Nephron progenitor cell (in vitro differentiated cells): ENCODE data around the gene EDN2.

ENCODE experiments used
- DNase-seq: peaks from one replicate; pipeline ENCODE4 v3.0.0; 2021
- H3K27ac Mint-ChIP-seq: 2 replicates; pipeline ENCODE4 v1.8.0; 2021; ENCODE audit warnings: mild to moderate bottlenecking, moderate library complexity, mixed read lengths
- H3K27me3 Mint-ChIP-seq: 2 replicates; pipeline ENCODE4 v1.8.0; 2021; ENCODE audit warnings: mild to moderate bottlenecking, low read depth, mixed read lengths; ENCODE audit not compliant: poor library complexity
- H3K36me3 Mint-ChIP-seq: 2 replicates; pipeline ENCODE4 v1.8.0; 2021; ENCODE audit warnings: low read depth, mixed read lengths
- H3K4me1 Mint-ChIP-seq: 2 replicates; pipeline ENCODE4 v1.8.0; 2021; ENCODE audit warnings: mixed read lengths
- H3K4me3 Mint-ChIP-seq: 2 replicates; pipeline ENCODE4 v1.8.0; 2021; ENCODE audit warnings: mild to moderate bottlenecking, moderate library complexity, mixed read lengths
- H3K9me3 Mint-ChIP-seq: 2 replicates; pipeline ENCODE4 v1.8.0; 2021; ENCODE audit warnings: mild to moderate bottlenecking, moderate library complexity, mixed read lengths
- TF ChIP-seq, protein P1 (sequence below): fragments of 200-600 bp; sonication (generic); IDR thresholded peaks from 2 replicates; pipeline ENCODE4 v1.5.0; 2021; ENCODE audit warnings: antibody characterized with exemption

EDN2 gene

DNA sequence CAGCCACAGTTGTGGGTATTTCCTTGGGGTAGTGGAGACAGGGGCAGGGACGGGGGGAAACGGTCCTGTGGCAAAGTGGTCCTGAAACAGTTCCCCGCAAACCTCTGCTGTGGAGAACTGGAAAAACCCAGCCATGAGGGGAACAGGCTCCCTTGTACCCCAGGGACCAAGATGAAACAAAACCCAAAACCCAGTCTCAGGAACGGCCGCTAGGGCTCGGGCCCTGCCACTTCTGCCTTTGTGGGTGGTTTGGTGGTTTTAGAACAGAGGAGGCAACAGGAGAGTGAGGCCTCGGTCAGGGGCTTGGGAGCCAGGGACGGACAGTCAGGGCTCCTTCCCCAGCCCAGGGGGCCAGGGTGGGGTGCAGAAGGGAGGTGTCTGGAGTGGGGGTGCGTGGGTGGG, 24.8 kb upstream of the EDN2 start:
- no peak for DNase-seq
- Mint-ChIP-seq H3K36me3 (no peaks in the 10 kb centered on the region), H3K4me3 (no peak overlapping the region), H3K27ac (no peak overlapping the region), H3K27me3 (peaks cover 13% of the 10 kb centered on the region), H3K4me1 (peaks cover 23% of the 10 kb centered on the region), H3K9me3 (no peaks in the 10 kb centered on the region)
- TF ChIP-seq, protein P1, sequence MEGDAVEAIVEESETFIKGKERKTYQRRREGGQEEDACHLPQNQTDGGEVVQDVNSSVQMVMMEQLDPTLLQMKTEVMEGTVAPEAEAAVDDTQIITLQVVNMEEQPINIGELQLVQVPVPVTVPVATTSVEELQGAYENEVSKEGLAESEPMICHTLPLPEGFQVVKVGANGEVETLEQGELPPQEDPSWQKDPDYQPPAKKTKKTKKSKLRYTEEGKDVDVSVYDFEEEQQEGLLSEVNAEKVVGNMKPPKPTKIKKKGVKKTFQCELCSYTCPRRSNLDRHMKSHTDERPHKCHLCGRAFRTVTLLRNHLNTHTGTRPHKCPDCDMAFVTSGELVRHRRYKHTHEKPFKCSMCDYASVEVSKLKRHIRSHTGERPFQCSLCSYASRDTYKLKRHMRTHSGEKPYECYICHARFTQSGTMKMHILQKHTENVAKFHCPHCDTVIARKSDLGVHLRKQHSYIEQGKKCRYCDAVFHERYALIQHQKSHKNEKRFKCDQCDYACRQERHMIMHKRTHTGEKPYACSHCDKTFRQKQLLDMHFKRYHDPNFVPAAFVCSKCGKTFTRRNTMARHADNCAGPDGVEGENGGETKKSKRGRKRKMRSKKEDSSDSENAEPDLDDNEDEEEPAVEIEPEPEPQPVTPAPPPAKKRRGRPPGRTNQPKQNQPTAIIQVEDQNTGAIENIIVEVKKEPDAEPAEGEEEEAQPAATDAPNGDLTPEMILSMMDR: no peak

DNA sequence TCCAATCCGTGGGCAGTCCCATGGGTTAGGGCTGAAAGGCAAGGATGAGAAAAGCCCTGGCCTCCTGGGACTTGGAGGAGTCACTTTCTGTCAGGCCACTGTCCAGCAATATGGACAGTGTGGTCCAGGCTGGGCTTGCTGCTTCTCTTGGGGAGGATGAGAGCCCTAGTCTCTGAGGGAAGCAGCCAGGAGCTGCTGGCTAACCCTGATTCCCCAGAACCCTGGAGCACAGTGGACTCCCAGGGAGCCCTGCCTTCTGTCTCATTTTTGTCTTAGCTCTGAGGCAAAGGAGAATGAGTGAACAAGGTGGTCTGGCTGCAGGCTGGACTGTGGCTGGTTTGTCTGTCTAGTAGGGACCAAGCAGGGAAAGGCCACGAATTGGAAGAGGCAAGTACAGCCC, 23.8 kb upstream of the EDN2 start:
- H3K36me3 Mint-ChIP-seq: no peaks in the 10 kb centered on the region
- TF ChIP-seq, protein P1: no peak
- H3K4me3 Mint-ChIP-seq: no peak overlapping the region
- H3K4me1 Mint-ChIP-seq: peaks cover 33% of the 10 kb centered on the region
- H3K27me3 Mint-ChIP-seq: peaks cover 21% of the 10 kb centered on the region
- DNase-seq: no peak
- no peak overlapping the region for H3K27ac Mint-ChIP-seq
- H3K9me3 Mint-ChIP-seq: no peaks in the 10 kb centered on the region

DNA sequence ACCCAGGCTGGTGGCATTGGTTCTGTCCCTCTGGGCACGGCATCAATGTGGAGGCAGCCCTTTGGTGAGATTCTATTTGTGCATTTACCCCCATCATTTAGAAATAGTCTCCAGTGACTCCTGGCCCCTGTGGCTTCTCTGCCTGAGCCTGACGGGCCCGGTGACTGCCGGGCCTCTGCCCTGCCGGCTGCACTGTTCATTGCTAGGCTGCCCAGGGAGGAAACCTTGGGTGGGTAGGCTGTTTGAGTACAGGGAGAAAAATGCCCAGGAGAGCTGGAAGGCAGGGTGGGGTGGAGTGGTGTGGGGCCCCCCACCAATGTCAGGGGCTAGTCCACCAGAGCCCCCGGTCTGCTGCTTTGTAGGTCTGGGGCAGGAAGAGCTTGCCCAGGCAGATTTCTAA, 23.4 kb upstream of the EDN2 start:
- DNase-seq: no peak
- H3K4me3 Mint-ChIP-seq: no peak overlapping the region
- H3K9me3 Mint-ChIP-seq: no peaks in the 10 kb centered on the region
- H3K36me3 Mint-ChIP-seq: no peaks in the 10 kb centered on the region
- H3K27me3 Mint-ChIP-seq: peaks cover 21% of the 10 kb centered on the region
- peaks cover 38% of the 10 kb centered on the region for H3K4me1 Mint-ChIP-seq
- H3K27ac Mint-ChIP-seq: no peak overlapping the region
- TF ChIP-seq, protein P1: no peak

DNA sequence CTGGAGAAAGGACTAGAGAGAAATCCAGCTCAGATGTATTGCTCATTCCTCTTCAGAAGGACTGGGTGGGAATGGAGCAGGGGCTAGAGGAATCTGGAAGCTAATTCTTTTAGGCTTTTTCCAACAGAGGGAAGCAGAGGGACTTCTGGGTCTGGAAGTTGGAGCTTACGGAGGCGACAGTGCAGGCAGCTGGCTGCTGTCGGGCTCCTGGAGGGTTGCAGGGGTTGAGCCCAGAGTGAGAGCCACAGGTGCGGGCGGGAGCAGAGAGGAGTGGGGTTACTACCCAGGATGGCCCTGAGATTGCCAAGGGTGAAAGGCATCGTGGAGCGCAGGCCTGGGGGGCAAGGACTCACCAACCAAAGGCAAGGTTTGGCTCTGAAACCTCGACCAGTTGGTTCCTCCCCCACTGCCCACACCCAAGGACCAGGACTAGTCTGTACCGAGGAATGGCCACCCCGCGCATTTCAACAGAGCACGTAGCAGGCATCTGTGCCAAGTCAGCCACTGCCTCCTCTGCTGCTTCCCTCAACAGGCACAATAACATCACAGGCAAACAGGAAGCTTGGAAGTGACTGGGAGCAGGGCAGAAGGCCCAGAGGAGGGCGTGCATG, 22.7 kb upstream of the EDN2 start:
- TF ChIP-seq, protein P1: no peak
- Mint-ChIP-seq H3K27me3 (peaks cover 21% of the 10 kb centered on the region), H3K9me3 (no peaks in the 10 kb centered on the region), H3K36me3 (no peaks in the 10 kb centered on the region), H3K27ac (no peak overlapping the region), H3K4me1 (peaks cover 44% of the 10 kb centered on the region), H3K4me3 (no peak overlapping the region)
- no peak for DNase-seq

DNA sequence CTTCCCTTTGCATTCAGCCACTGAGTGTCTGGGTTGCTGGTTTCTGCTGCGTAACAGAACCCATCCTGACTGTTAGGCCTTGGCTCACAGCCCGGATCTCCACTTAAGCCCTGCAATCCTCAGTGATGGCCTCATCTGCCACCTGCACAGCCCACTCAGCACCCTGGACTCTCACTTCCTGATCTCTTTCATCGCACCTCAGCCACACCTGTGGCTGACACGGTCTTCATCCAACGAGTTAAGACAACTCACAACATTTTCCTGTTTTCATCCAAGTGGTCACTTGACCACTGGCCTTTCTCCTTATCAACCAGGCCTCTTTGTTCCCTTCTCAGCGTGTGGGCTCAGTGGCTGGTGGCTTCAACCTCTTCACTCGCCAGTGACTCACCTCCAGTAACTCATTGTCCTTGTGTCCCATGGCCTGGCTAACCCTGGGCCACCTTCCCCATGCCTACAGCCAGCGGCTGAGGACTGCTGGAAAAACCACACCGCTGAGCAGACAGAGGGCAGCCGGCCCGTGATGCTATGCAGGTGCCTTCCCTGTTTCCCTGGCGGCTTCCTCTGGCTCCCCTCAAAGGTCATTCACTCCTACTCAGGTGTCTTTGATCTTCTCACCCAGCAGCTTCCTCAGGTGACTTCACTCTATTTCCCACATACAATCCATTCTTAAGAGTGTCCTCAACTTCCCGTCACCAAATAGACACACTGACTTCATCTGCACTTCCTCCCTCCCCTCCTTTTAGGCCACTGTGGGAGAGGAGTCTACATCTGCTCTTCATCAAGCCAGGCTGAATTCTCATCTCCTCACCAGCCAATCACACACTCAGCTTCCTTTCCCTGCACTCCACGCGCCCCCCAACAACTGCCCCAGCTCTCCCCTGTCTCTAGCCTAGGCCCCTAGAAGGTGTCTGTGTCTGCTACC, 19.9 kb upstream of the EDN2 start:
- no peak overlapping the region for H3K27ac Mint-ChIP-seq
- H3K4me1 Mint-ChIP-seq: peaks cover 44% of the 10 kb centered on the region
- DNase-seq: no peak
- no peaks in the 10 kb centered on the region for H3K9me3 Mint-ChIP-seq
- H3K4me3 Mint-ChIP-seq: no peak overlapping the region
- TF ChIP-seq, protein P1: no peak
- H3K27me3 Mint-ChIP-seq: peaks cover 18% of the 10 kb centered on the region
- no peaks in the 10 kb centered on the region for H3K36me3 Mint-ChIP-seq
